ENCODE results near the gene SERPINA9.

The SERPINA9 gene

DNA sequence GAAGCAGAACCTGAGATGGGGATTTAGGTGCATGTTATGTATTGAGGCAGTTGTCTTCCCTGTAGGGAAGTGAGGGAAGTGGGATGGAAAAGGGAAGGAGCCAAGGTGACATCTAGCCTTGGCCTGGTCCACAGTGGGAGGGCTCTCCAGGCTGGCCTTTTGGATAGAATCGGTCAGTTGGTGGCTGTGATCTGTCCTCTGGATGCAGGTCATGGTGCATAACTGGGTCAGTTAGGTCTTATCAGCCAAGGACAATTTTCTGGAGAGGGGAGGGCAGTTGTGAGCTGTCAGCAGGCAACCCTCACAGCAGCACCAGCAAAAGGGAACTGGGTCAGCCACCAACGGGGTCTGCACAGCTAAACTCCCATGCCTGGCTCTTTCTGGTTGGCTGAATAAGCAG lies 23.7 kb upstream of the SERPINA9 start:
- H3K4me2 ChIP-seq (ENCODE audit: low read length, poor library complexity, severe bottlenecking): no peak overlapping the region
- no peak overlapping the region for H4K91ac ChIP-seq (ENCODE audit: low read length)

DNA sequence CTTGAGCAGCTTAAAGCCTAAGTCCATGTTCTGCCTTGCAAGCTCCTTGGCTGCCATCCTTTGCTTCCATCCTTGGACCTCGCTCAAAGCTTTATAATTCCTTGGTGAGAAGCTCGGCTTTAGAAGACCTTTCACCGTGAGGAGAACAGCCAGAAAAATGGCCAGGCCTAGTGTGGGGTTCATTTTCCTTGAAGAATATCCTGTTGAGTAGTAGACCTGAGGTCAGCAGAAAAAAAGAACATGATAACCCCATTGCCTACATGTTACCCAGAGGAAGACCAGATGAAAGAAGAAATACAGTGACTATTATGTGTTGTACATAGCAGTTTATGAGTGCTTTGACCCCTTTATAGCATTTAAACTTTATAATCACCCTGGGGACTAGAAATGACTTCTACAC lies 22.2 kb upstream of the SERPINA9 start:
- Histone ChIP-seq H2BK5ac (ENCODE audit: low read depth, low read length, poor library complexity, severe bottlenecking) (no peak overlapping the region), H3K4me1 (ENCODE audit: control insufficient read depth, insufficient read depth, low read depth, low read length) (no peaks in the 10 kb centered on the region), H3K4me2 (ENCODE audit: low read length, poor library complexity, severe bottlenecking) (no peak overlapping the region), H3K4ac (ENCODE audit: low read depth in 1 of 2, low read length in 2 of 2) (no peak overlapping the region), H2BK15ac (ENCODE audit: low read depth, poor library complexity, severe bottlenecking) (no peak overlapping the region), H2AFZ (ENCODE audit: low read depth, low read length) (no peak overlapping the region), H4K8ac (ENCODE audit: low read length) (no peak overlapping the region), H3K23ac (ENCODE audit: low read length in 2 of 2) (no peak overlapping the region), H3K27ac (ENCODE audit: low read length, poor library complexity, severe bottlenecking) (no peak overlapping the region), H3K14ac (ENCODE audit: low read length in 2 of 2) (no peak overlapping the region), H3K9ac (ENCODE audit: low read length) (no peak overlapping the region), H3K36me3 (ENCODE audit: control insufficient read depth in 1 of 2, insufficient read depth in 2 of 2, low read depth in 1 of 2, low read length in 2 of 2) (no peaks in the 10 kb centered on the region), H2BK120ac (ENCODE audit: low read depth, low read length) (no peak overlapping the region), H2BK12ac (ENCODE audit: low read length in 2 of 2) (no peak overlapping the region), H3K79me1 (replicated peaks; ENCODE audit: low read length, poor library complexity, severe bottlenecking) (no peaks in the 10 kb centered on the region), H2AK5ac (ENCODE audit: low read length, severe bottlenecking) (no peak overlapping the region), H3K9me3 (ENCODE audit: control insufficient read depth, low read length) (no peaks in the 10 kb centered on the region), H3K18ac (ENCODE audit: low read depth in 1 of 2, low read length in 2 of 2) (no peak overlapping the region), H3K27me3 (ENCODE audit: control insufficient read depth in 1 of 2, insufficient read depth in 1 of 2, low read length in 2 of 2) (peaks cover 0 to 75% of the 10 kb centered on the region in 2 experiments), H4K91ac (ENCODE audit: low read length) (no peak overlapping the region), H3K4me3 (ENCODE audit: insufficient read depth in 1 of 2, low read depth in 1 of 2, low read length in 2 of 2) (no peak overlapping the region)
- no peak for DNase-seq
- 64% methylated on average over 3 of the region's 3 CpGs for WGBS

More for the DNA sequence above, 23.7 kb upstream of the SERPINA9 start:
- Histone ChIP-seq H3K4ac (ENCODE audit: low read depth in 1 of 2, low read length in 2 of 2) (no peak overlapping the region), H3K27ac (ENCODE audit: low read length, poor library complexity, severe bottlenecking) (no peak overlapping the region), H2BK120ac (ENCODE audit: low read depth, low read length) (no peak overlapping the region), H2BK12ac (ENCODE audit: low read length in 2 of 2) (no peak overlapping the region), H3K79me1 (replicated peaks; ENCODE audit: low read length, poor library complexity, severe bottlenecking) (no peaks in the 10 kb centered on the region), H3K18ac (ENCODE audit: low read depth in 1 of 2, low read length in 2 of 2) (no peak overlapping the region), H3K4me1 (ENCODE audit: control insufficient read depth, insufficient read depth, low read depth, low read length) (no peaks in the 10 kb centered on the region), H3K27me3 (ENCODE audit: control insufficient read depth in 1 of 2, insufficient read depth in 1 of 2, low read length in 2 of 2) (peaks cover 0 to 71% of the 10 kb centered on the region in 2 experiments), H3K36me3 (ENCODE audit: control insufficient read depth in 1 of 2, insufficient read depth in 2 of 2, low read depth in 1 of 2, low read length in 2 of 2) (no peaks in the 10 kb centered on the region), H3K4me3 (ENCODE audit: insufficient read depth in 1 of 2, low read depth in 1 of 2, low read length in 2 of 2) (no peak overlapping the region), H3K9ac (ENCODE audit: low read length) (no peak overlapping the region), H3K14ac (ENCODE audit: low read length in 2 of 2) (no peak overlapping the region), H3K9me3 (ENCODE audit: control insufficient read depth, low read length) (no peaks in the 10 kb centered on the region), H2BK15ac (ENCODE audit: low read depth, poor library complexity, severe bottlenecking) (no peak overlapping the region), H4K8ac (ENCODE audit: low read length) (no peak overlapping the region), H2AFZ (ENCODE audit: low read depth, low read length) (no peak overlapping the region), H2AK5ac (ENCODE audit: low read length, severe bottlenecking) (no peak overlapping the region), H2BK5ac (ENCODE audit: low read depth, low read length, poor library complexity, severe bottlenecking) (no peak overlapping the region), H3K23ac (ENCODE audit: low read length in 2 of 2) (no peak overlapping the region)
- DNase-seq: no peak
- 34% methylated on average over 2 of the region's 2 CpGs for WGBS

DNA sequence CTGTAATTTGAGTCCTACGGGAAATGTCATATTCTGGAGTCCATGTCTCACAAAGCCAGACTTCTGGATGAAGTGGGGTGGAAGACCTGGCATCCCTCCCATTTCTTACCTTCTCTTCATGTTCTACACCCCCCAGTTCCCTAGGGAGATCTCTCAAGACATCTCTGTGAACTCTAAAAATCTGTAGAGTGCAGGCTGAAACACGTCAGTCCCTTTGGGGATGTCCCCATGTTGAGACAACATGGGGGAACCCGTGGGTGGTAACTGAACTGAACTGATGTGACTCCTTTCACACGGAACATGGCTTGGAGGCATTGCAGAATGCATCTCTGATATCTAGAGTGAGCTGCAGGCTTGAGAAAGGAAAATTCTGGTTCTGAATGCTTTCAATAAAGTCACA lies 18.1 kb upstream of the SERPINA9 start:
- Histone ChIP-seq H3K4me3 (ENCODE audit: insufficient read depth in 1 of 2, low read depth in 1 of 2, low read length in 2 of 2) (no peak overlapping the region), H3K23ac (ENCODE audit: low read length in 2 of 2) (no peak overlapping the region), H3K4me2 (ENCODE audit: low read length, poor library complexity, severe bottlenecking) (no peak overlapping the region), H3K27me3 (ENCODE audit: control insufficient read depth in 1 of 2, insufficient read depth in 1 of 2, low read length in 2 of 2) (peaks cover 0 to 75% of the 10 kb centered on the region in 2 experiments), H2BK120ac (ENCODE audit: low read depth, low read length) (no peak overlapping the region), H2BK12ac (ENCODE audit: low read length in 2 of 2) (no peak overlapping the region), H4K91ac (ENCODE audit: low read length) (no peak overlapping the region), H3K27ac (ENCODE audit: low read length, poor library complexity, severe bottlenecking) (no peak overlapping the region), H3K14ac (ENCODE audit: low read length in 2 of 2) (no peak overlapping the region), H3K18ac (ENCODE audit: low read depth in 1 of 2, low read length in 2 of 2) (no peak overlapping the region), H3K4ac (ENCODE audit: low read depth in 1 of 2, low read length in 2 of 2) (no peak overlapping the region), H3K79me1 (replicated peaks; ENCODE audit: low read length, poor library complexity, severe bottlenecking) (no peaks in the 10 kb centered on the region), H3K9ac (ENCODE audit: low read length) (no peak overlapping the region), H4K8ac (ENCODE audit: low read length) (no peak overlapping the region), H3K36me3 (ENCODE audit: control insufficient read depth in 1 of 2, insufficient read depth in 2 of 2, low read depth in 1 of 2, low read length in 2 of 2) (no peaks in the 10 kb centered on the region), H2BK15ac (ENCODE audit: low read depth, poor library complexity, severe bottlenecking) (no peak overlapping the region), H3K9me3 (ENCODE audit: control insufficient read depth, low read length) (no peaks in the 10 kb centered on the region), H2AFZ (ENCODE audit: low read depth, low read length) (no peak overlapping the region), H2BK5ac (ENCODE audit: low read depth, low read length, poor library complexity, severe bottlenecking) (no peak overlapping the region), H2AK5ac (ENCODE audit: low read length, severe bottlenecking) (no peak overlapping the region), H3K4me1 (ENCODE audit: control insufficient read depth, insufficient read depth, low read depth, low read length) (no peaks in the 10 kb centered on the region)
- DNase-seq: no peak
- 61% methylated on average over 4 of the region's 4 CpGs for WGBS

DNA sequence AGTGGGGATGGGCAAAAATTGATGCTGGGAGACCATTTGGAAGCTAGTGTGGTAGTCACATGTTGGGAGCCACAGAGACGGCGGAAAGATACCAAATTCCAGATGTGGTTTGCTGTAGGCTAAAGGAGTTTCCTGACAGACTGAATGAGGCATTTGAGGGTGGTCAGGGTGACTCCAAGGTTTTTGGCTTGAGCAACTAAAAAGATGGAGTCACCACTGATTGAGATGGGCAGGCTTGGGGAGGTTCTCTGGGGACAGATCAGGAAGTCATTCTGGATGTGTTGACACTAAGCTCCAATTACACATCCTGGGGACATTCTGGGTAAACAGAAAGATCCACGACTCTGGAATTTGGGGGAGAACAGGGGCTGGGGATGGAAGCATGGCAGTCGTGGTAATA lies 15.5 kb upstream of the SERPINA9 start:
- Histone ChIP-seq H2AK5ac (ENCODE audit: low read length, severe bottlenecking) (no peak overlapping the region), H3K36me3 (ENCODE audit: control insufficient read depth in 1 of 2, insufficient read depth in 2 of 2, low read depth in 1 of 2, low read length in 2 of 2) (no peaks in the 10 kb centered on the region), H2BK120ac (ENCODE audit: low read depth, low read length) (no peak overlapping the region), H4K8ac (ENCODE audit: low read length) (no peak overlapping the region), H2BK5ac (ENCODE audit: low read depth, low read length, poor library complexity, severe bottlenecking) (no peak overlapping the region), H3K79me1 (replicated peaks; ENCODE audit: low read length, poor library complexity, severe bottlenecking) (no peaks in the 10 kb centered on the region), H2BK12ac (ENCODE audit: low read length in 2 of 2) (no peak overlapping the region), H3K4me1 (ENCODE audit: control insufficient read depth, insufficient read depth, low read depth, low read length) (peaks cover 1% of the 10 kb centered on the region), H2AFZ (ENCODE audit: low read depth, low read length) (no peak overlapping the region), H3K4ac (ENCODE audit: low read depth in 1 of 2, low read length in 2 of 2) (no peak overlapping the region), H3K9ac (ENCODE audit: low read length) (no peak overlapping the region), H3K23ac (ENCODE audit: low read length in 2 of 2) (no peak overlapping the region), H3K4me2 (ENCODE audit: low read length, poor library complexity, severe bottlenecking) (no peak overlapping the region), H4K91ac (ENCODE audit: low read length) (no peak overlapping the region), H3K27ac (ENCODE audit: low read length, poor library complexity, severe bottlenecking) (no peak overlapping the region), H3K9me3 (ENCODE audit: control insufficient read depth, low read length) (no peaks in the 10 kb centered on the region), H3K14ac (ENCODE audit: low read length in 2 of 2) (no peak overlapping the region), H3K27me3 (ENCODE audit: control insufficient read depth in 1 of 2, insufficient read depth in 1 of 2, low read length in 2 of 2) (peaks cover 0 to 79% of the 10 kb centered on the region in 2 experiments), H2BK15ac (ENCODE audit: low read depth, poor library complexity, severe bottlenecking) (no peak overlapping the region), H3K18ac (ENCODE audit: low read depth in 1 of 2, low read length in 2 of 2) (no peak overlapping the region), H3K4me3 (ENCODE audit: insufficient read depth in 1 of 2, low read depth in 1 of 2, low read length in 2 of 2) (no peak overlapping the region)
- no peak for DNase-seq
- WGBS: 53% methylated on average over 4 of the region's 4 CpGs

Data from mesenchymal stem cell (in vitro differentiated cells and primary cell).